ENCODE results near the gene CUBN. TPM values are rescaled to one million over a fixed set of nuclear protein-coding genes. Genes with fewer than 3 reads are reported as not detected.
A peak's percentile ranks its signal among the peaks of the same experiment; 100 is the strongest.

Gene CUBN
- 0.22 TPM for total RNA-seq
- long read RNA-seq = 0 reads

- ATAC-seq (ENCODE audit: poor library complexity) (no peak), DNase-seq (no peak)
- intact Hi-C loops (cut with DNase I) = no loop called here
Measured at GRCh38 chr10:17129741-17130140, at the start of gene CUBN. Gene CUBN, minus strand, starts transcription at chr10:17129811. Its CDS starts 46 bp downstream, at chr10:17129765.

DNA sequence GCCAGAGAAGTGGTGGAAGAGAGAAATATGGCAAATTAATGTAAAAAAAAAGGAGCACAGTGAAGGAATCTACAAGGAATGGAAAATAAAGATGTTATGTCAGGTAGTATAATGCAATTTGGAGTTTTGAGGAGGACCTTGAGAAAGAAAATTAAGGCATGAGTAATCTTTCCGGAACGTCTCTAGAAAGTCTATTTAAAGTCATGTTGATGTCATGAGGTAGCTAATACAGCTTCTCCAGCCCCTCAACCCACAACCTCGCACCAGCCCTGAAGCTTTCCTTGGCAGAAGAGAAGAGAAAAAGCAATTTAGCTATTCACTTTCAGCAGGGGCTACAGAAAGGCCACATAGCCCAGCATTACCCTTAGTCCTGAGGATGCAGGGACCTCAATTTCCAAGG, 49.4 kb upstream of the CUBN start:
- DNase-seq (no peak), ATAC-seq (ENCODE audit: poor library complexity) (no peak)
- intact Hi-C loops (cut with DNase I) = no loop called here

GRCh38 chr10:17178006-17178405, 48.4 kb upstream of the CUBN start:
- ATAC-seq (ENCODE audit: poor library complexity) = no peak
- DNase-seq = no peak
- intact Hi-C loops (cut with DNase I) = no loop called here

- DNase-seq (no peak), ATAC-seq (ENCODE audit: poor library complexity) (no peak)
- intact Hi-C loops (cut with DNase I) = no loop called here
Measured at GRCh38 chr10:17177014-17177413, 47.4 kb upstream of the CUBN start.

DNA sequence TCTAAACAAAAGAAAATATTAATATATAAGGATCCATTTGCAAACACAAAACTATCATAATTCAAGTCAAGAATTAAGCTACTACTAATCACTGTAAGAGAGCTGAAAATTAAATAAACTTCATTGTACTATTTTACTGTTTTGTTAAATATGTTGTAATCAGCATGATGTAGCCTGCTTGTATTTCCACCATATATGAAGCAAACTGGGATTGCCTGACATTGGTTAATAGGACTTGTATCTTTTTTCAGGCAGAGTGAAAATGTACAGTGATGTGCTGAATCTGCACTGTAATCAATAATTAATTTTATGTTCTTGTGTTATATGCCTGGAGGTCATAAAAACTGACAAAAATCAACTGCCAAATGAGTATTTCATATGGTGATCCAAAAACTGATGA, 46.5 kb upstream of the CUBN start:
- no peak for ATAC-seq (ENCODE audit: poor library complexity)
- intact Hi-C loops (cut with DNase I) = no loop called here
- DNase-seq = no peak

- DNase-seq (no peak), ATAC-seq (ENCODE audit: poor library complexity) (peak; percentile 56)
- intact Hi-C loops (cut with DNase I) = no loop called here
Measured at GRCh38 chr10:17175551-17175950, 45.9 kb upstream of the CUBN start.

GRCh38 chr10:17174626-17175025, 45.0 kb upstream of the CUBN start:
- no peak for ATAC-seq (ENCODE audit: poor library complexity)
- intact Hi-C loops (cut with DNase I) = no loop called here
- DNase-seq = no peak

- intact Hi-C loops (cut with DNase I) = no loop called here
- DNase-seq = no peak
- peak; percentile 27 for ATAC-seq (ENCODE audit: poor library complexity)
Measured at GRCh38 chr10:17171141-17171641, 41.6 kb upstream of the CUBN start.

- ATAC-seq (ENCODE audit: poor library complexity) = no peak
- DNase-seq = no peak
- intact Hi-C loops (cut with DNase I) = no loop called here
Measured at GRCh38 chr10:17169803-17170202, 40.2 kb upstream of the CUBN start.

DNA sequence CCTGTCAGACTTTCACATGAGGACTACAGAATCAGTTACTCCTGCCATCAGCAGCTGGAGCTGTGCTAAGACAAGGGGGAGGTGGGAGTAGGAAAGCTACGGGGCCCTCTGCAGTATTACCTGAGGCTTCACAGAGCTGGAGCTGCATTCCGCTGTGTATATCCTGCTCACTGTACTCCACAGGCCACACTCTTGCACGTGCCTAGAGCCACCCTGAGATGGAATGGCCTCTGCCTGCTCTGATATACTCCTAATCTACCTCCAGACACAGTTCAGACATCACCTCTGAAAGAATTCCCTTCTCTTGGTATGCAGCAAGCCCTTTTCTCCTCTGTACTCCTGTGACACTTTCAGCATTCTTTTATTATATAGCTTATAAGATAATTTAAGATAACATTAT, 37.1 kb upstream of the CUBN start:
- DNase-seq (no peak), ATAC-seq (ENCODE audit: poor library complexity) (no peak)
- intact Hi-C loops (cut with DNase I) = no loop called here

- ATAC-seq (ENCODE audit: poor library complexity) (no peak), DNase-seq (no peak)
- intact Hi-C loops (cut with DNase I) = no loop called here
Measured at GRCh38 chr10:17162828-17163227, 33.2 kb upstream of the CUBN start.

DNA sequence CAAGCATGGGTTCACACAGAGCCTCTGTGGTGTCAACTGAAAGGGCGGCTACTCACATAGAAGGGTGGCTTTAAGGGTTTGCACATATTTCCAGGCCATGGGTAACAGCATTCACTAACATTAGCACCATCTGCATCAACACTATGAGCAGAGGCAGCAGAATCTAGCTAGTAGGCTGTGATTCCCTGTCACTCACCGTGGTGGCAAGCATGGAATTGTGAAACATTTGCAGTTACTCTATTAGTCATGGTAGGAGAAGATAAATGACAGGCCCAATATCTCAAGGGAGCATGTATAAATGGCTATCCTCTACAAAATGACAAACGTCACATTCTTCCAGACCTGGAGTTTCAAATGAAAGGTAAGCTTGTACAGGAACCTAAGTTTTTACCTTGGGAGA, 32.2 kb upstream of the CUBN start:
- intact Hi-C loops (cut with DNase I) = no loop called here
- DNase-seq = no peak
- ATAC-seq (ENCODE audit: poor library complexity) = no peak

- no peak for ATAC-seq (ENCODE audit: poor library complexity)
- intact Hi-C loops (cut with DNase I) = no loop called here
Measured at GRCh38 chr10:17157024-17157423, 27.4 kb upstream of the CUBN start.

DNA sequence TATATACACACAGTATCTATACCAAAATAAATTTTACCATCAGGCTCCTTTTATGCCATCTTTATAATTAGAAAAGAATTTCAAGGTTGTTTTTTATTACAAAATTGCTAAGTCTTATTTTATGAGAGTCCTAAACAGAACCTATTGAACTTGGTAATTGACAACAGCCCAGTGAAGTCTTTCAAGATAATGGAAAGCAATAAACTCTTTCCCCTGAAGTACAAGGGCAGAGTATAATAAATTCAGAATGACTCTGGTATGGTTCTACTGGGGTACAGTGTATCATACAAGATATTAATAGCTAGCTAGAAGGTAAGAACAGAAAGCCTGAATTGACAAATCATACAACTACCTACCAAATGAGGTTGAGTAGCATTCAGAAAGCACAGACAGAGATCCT, 26.2 kb upstream of the CUBN start:
- ATAC-seq (ENCODE audit: poor library complexity) = no peak
- intact Hi-C loops (cut with DNase I) = no loop called here
- DNase-seq = no peak

More at GRCh38 chr10:17157024-17157423, 27.4 kb upstream of the CUBN start:
- no peak for DNase-seq

DNA sequence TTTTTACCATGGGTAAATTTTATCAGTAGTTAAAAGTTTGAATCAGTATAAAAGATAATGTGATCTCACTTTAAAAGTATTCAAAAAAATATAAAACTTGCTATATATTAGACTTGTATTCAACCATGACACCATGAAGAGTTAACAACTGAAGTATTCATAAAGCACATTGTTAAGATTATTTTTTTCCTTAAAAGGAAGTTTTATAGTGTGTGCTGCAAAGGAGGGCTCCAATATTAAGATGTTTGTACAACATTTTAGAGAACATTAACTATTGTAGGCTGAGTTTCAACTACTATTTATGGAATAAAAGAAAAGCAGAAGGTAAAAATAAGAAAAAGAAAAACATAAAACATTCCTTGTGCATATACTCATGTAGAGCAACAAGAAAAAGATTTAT, 24.5 kb upstream of the CUBN start:
- DNase-seq (no peak), ATAC-seq (ENCODE audit: poor library complexity) (no peak)
- intact Hi-C loops (cut with DNase I) = no loop called here

- intact Hi-C loops (cut with DNase I) = no loop called here
- no peak for ATAC-seq (ENCODE audit: poor library complexity)
- no peak for DNase-seq
Measured at GRCh38 chr10:17153321-17153720, 23.7 kb upstream of the CUBN start.

GRCh38 chr10:17151716-17152115, 22.1 kb upstream of the CUBN start:
- intact Hi-C loops (cut with DNase I) = no loop called here
- ATAC-seq (ENCODE audit: poor library complexity) (no peak), DNase-seq (no peak)

GRCh38 chr10:17147884-17148489, 18.4 kb upstream of the CUBN start:
- intact Hi-C loops (cut with DNase I) = no loop called here

DNA sequence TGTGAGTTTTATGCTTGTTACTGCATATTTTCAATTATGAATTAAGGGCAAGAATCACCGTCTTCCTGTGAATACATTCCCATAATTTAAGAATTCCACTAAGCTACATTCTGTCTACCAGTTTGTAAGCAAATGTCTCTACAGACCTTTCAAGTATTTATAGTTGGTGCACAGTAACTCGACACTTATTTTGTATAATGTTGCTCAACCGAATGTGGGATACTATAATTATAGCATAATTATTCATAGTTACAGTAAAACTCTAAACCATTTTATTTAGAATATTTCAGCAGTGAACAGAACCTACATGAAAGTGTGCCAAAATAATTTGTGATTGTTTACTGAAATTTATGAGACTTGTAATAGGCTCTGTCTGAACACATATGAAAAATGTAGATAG, 17.3 kb upstream of the CUBN start:
- ATAC-seq (ENCODE audit: poor library complexity) (no peak), DNase-seq (no peak)
- intact Hi-C loops (cut with DNase I) = no loop called here

More at GRCh38 chr10:17147884-17148489, 18.4 kb upstream of the CUBN start:
- DNase-seq (no peak), ATAC-seq (ENCODE audit: poor library complexity) (no peak)

DNA sequence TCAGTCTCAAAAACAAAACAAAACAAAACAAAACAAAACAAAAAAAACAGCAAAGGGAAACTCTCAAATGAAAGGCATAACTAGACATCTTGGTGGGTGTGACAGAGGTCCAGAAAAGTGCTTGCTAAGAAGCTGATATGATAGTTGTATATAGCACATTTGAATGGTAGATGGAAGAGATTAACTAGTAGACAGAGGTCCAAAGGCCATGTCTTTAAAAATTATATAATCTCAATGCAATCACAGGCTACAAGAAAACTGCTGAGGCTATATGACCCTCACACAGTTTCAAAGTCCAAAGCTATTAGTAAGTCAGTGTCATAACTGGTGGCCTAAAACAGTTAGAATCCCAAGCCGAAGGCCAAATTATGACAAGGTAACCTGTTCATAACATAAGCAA, 15.6 kb upstream of the CUBN start:
- DNase-seq = no peak
- intact Hi-C loops (cut with DNase I) = no loop called here
- ATAC-seq (ENCODE audit: poor library complexity) = no peak

GRCh38 chr10:17144757-17145156, 15.1 kb upstream of the CUBN start:
- DNase-seq = no peak

More at GRCh38 chr10:17144757-17145156, 15.1 kb upstream of the CUBN start:
- intact Hi-C loops (cut with DNase I) = no loop called here
- ATAC-seq (ENCODE audit: poor library complexity) = no peak

Data from Right ventricle myocardium superior (tissue), 1 donor.